ENCODE results near the gene WRAP73. TPM values are rescaled to one million over a fixed set of nuclear protein-coding genes. Genes with fewer than 3 reads are reported as not detected.

Gene WRAP73
- total RNA-seq, 3 donors from 2014 or later = 19.3 to 23.6 (median 20.2) TPM

DNA sequence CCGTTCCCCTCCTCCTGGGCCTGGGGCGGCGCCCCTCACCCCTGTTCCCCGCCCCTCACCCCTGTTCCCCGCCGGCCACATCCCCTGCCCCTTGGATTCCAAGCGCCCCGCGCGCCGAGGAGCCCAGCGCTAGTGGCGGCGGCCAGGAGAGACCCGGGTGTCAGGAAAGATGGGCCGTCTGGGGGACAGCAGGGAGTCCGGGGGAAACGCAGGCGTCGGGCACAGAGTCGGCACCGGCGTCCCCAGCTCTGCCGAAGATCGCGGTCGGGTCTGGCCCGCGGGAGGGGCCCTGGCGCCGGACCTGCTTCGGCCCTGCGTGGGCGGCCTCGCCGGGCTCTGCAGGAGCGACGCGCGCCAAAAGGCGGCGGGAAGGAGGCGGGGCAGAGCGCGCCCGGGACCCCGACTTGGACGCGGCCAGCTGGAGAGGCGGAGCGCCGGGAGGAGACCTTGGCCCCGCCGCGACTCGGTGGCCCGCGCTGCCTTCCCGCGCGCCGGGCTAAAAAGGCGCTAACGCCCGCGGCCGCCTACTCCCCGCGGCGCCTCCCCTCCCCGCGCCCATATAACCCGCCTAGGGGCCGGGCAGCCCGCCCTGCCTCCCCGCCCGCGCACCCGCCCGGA lies 2.1 kb upstream of the WRAP73 start, which contains the start of gene TP73:
TP73 (plus strand) TSS at position 587 of the 618 bp plus-strand sequence. CDS start 29,850 bp downstream, outside the sequence.
- intact Hi-C loops (cut with DNase I; ENCODE audit: low total_unique reads) = no loop called here

GRCh38 chr1:3651026-3651929 lies 1.4 kb upstream of the WRAP73 start:
- H3K27ac ChIP-seq = no peak overlapping the region
- TF ChIP-seq POLR2AphosphoS5 (IDR thresholded peaks at IDR 0.05) (no peak), CTCF (IDR thresholded peaks at IDR 0.05) (no peak), POLR2A (IDR thresholded peaks at IDR 0.05) (no peak)

More for the DNA sequence above, 2.1 kb upstream of the WRAP73 start, which contains the start of gene TP73:
- peaks cover 6 to 7% of the 10 kb centered on the region in 2 donors for H3K4me1 ChIP-seq
- H3K27me3 ChIP-seq = peaks cover 22 to 45% of the 10 kb centered on the region in 2 donors
- H3K9me3 ChIP-seq = no peaks in the 10 kb centered on the region
- DNase-seq (ENCODE audit: low spot score in 2 of 2) = no peak
- TF ChIP-seq POLR2A (IDR thresholded peaks at IDR 0.05) = no peak
- TF ChIP-seq POLR2AphosphoS5 (IDR thresholded peaks at IDR 0.05) = no peak
- no peak for TF ChIP-seq CTCF (IDR thresholded peaks at IDR 0.05)
- peak within 1 kb of the TSS; percentile 8 to 96 (median 51) for H3K4me3 ChIP-seq
- no peaks in the 10 kb centered on the region for H3K36me3 ChIP-seq
- no peak within 1 kb of the TSS for H3K27ac ChIP-seq

DNA sequence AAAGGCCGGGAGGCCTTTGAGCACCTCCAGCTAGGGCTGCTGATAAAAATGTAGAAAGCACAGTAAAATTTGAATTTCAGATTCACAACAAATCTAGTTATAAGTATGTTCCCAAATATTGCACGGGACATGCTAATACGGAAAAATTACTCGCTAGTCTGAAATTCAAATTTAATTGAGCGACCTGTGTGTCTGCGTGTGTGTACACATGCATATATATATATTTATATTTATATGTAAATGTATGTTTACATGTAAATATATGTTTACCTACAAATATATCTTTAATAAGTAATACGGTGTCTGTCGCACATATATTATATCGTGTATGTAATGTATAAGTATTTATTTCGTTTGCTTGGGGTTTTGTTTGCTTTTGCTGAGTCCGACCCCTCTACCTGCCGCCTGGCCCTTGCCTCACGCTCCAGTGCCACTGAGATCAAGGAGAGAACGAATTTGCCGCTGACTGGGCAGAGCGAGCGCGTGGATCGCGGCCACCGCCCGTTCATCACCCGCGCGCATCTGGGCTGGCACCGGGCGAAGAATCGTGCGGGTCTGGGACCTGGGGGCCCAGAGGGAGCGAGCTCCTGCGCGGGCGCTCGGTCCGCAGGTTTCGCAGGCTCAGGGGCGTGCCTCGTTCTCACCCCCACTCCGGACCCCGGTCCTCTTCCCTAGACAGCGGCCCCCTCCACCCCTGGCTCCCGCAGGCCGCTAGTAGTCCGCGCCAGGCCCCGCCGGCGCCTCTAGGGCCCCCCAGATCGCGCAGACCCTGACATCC lies 534 bp upstream of the WRAP73 start:
- H3K4me3 ChIP-seq = peak overlapping the region; percentile 81 to 96 (median 88)
- no peak for DNase-seq (ENCODE audit: low spot score in 2 of 2)
- no peaks in the 10 kb centered on the region for H3K9me3 ChIP-seq
- H3K27me3 ChIP-seq = peaks cover 22 to 45% of the 10 kb centered on the region in 2 donors
- H3K27ac ChIP-seq = no peak overlapping the region
- TF ChIP-seq POLR2A (IDR thresholded peaks at IDR 0.05) (no peak), POLR2AphosphoS5 (IDR thresholded peaks at IDR 0.05) (peak in 1 of 3 donors; percentile 25)
- peaks cover 6 to 7% of the 10 kb centered on the region in 2 donors for H3K4me1 ChIP-seq
- H3K36me3 ChIP-seq = no peaks in the 10 kb centered on the region
- intact Hi-C loops (cut with DNase I; ENCODE audit: low total_unique reads) = no loop called here

More at GRCh38 chr1:3651026-3651929, 1.4 kb upstream of the WRAP73 start:
- intact Hi-C loops (cut with DNase I; ENCODE audit: low total_unique reads) = no loop called here
- peaks cover 22 to 45% of the 10 kb centered on the region in 2 donors for H3K27me3 ChIP-seq
- H3K4me3 ChIP-seq = peak overlapping the region in 2 of 3 donors; percentile 51 to 96
- no peaks in the 10 kb centered on the region for H3K36me3 ChIP-seq
- no peak for DNase-seq (ENCODE audit: low spot score in 2 of 2)
- no peaks in the 10 kb centered on the region for H3K9me3 ChIP-seq
- H3K4me1 ChIP-seq = peaks cover 6 to 7% of the 10 kb centered on the region in 2 donors

DNA sequence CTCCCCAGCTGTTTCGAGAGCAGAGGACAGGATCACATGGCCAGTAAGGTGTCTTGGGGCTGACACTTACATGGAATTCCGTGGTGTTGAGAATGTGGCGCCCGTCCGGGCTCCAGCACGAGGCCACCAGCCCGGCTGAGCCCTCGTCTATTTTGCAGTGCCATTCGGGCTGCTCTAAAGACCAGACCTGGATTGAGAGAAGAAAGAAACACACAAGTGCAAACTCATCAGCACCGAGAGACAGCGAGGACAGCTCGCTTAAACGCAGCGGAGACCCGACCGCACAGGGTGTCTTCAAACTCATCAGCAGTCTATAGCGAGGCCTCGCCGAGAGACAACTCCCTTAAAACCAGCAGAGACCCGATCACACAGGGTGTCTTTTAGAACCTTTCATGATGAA lies 3.3 kb downstream of the WRAP73 start:
- Histone ChIP-seq H3K9me3 (no peaks in the 10 kb centered on the region), H3K4me3 (no peak overlapping the region), H3K27ac (no peak overlapping the region), H3K36me3 (no peaks in the 10 kb centered on the region), H3K4me1 (peaks cover 4 to 6% of the 10 kb centered on the region in 2 donors), H3K27me3 (peaks cover 9 to 13% of the 10 kb centered on the region in 2 donors)
- DNase-seq (ENCODE audit: low spot score in 2 of 2) = peak in 1 of 2 donors; percentile 28
- TF ChIP-seq POLR2AphosphoS5 (IDR thresholded peaks at IDR 0.05) = no peak
- no peak for TF ChIP-seq CTCF (IDR thresholded peaks at IDR 0.05)
- no peak for TF ChIP-seq POLR2A (IDR thresholded peaks at IDR 0.05)
- intact Hi-C loops (cut with DNase I; ENCODE audit: low total_unique reads) = no loop called here
